ENCODE results near the gene DNM3. TPM values are rescaled to one million over a fixed set of nuclear protein-coding genes. Genes with fewer than 3 reads are reported as not detected.
A peak's percentile ranks its signal among the peaks of the same experiment; 100 is the strongest.

Gene DNM3
- total RNA-seq, 1 donor from 2014 or later, result 8.2 TPM

DNA sequence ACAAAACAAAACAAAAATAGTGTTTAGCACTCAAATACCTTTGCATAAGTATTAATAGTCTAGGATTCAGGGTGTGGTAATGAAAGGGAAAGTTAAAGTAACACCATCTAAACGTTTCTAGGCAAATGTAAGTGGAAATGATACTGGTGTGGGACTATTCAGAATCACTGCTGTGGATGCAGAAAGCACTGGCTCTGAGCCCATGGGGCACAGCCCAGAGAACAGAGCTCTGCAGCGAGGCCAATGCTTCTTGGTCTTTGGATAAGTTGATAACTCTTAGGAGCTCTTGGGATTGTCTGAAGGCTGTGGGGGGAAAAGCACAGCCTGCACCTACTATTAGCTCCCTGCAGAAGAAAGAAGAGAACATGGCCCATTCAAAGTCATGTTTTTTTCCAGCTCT lies 21.4 kb upstream of the DNM3 start:
- DNase-seq, result no peak

DNA sequence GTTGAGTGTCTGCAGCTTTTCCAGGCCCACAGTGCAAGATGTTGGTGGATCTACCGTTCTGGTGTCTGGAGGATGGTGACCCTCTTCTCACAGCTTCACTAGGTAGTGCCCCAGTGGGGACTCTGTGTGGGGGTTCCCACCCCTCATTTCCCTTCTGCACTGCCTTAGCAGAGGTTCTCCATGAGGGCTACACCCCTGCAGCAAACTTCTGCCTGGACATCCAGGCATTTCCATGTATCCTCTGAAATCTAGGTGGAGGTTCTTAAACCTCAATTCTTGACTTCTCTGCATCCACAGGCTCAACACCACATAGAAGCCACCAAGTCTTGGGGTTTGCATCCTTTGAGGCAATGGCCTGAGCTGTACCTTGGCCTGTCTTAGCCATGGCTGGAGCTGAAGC lies 14.3 kb upstream of the DNM3 start:
- no peak for DNase-seq

DNA sequence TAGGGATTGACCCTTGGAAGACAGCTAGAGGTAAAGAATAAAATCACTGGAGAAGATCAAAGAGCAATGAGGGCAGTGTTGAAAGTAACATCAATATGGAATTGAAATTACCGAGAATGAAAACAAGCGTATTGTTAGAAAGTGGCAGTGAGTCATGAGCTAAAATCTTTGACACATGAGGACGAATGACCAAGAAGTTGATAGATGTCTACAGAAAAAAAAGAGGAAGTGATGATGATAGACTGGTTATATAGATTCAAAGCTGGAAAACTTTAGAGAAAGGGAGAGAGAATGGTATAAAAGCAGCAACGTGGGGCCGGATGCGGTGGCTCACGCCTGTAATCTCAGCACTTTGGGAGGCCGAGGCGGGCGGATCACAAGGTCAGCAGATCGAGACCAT lies 12.5 kb upstream of the DNM3 start:
- no peak for DNase-seq

DNA sequence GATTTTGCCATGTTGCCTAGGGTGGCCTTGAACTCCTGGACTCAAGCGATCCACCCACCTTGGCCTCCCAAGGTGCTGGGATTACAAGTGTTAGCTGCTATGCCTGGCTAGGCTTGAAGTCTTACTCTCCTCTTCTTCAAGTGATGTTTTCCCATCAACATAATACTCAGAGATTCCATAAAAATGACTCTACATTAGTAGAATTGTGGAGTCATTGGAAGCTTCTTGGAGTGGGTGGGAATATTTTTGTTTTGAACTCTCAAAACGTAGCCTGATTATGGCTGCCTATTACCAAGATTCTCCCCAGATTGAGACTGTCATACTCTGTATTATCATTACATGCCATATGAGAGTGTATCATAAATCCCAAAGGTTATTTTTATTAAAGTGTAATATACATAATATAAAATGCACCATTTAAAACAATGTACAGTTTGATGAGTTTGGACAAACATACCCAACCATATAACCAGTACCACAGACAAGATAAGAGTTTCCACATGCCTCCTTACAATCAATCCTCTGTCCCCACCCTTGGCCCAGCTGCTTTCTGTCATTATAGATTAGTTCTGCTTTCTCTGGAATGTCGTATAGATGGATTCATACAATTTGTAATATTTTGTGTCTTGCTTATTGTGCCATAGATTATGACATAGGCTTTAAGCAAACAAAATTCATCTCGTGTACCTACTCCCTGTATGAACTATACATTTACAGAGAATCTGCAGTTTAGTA lies 8.0 kb upstream of the DNM3 start:
- DNase-seq, result no peak

DNA sequence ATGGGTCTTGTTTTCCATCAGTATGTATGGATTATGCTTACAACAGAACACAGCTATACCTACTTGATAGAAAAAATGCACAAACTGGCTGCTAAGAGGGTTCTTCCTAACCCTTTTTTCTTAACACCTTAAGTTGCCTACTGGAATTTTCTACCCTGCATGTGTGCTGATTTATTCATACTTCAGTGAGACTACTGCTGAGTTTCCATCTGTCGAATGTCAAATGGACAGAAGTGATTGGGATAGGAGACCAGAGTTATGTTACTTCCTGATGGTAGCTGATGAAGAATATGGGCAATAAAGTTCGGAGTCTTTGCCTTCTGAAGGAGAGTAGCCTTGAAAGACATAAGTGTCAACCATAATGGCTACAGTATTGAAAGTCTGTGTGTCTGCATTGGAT lies 6.5 kb upstream of the DNM3 start:
- DNase-seq, result no peak

DNA sequence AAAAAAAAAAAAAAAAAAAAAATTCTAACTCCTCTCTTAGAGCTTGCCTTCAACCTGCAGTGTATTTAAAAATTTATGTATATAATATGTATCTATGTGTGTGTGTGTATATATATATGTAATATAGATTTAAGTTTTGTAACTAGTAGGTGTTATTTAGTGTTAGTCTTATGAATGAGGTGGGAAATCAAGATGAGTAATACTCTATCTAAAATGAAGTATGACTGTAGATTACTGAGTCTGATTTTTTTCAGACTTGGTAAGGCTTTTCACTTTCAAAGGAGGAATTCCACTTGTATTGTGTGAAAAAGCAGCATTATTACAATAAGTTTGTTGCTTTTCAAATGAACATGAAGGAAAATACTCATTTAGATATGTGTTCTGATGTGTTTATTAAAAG lies 5.4 kb upstream of the DNM3 start:
- DNase-seq, result no peak

DNA sequence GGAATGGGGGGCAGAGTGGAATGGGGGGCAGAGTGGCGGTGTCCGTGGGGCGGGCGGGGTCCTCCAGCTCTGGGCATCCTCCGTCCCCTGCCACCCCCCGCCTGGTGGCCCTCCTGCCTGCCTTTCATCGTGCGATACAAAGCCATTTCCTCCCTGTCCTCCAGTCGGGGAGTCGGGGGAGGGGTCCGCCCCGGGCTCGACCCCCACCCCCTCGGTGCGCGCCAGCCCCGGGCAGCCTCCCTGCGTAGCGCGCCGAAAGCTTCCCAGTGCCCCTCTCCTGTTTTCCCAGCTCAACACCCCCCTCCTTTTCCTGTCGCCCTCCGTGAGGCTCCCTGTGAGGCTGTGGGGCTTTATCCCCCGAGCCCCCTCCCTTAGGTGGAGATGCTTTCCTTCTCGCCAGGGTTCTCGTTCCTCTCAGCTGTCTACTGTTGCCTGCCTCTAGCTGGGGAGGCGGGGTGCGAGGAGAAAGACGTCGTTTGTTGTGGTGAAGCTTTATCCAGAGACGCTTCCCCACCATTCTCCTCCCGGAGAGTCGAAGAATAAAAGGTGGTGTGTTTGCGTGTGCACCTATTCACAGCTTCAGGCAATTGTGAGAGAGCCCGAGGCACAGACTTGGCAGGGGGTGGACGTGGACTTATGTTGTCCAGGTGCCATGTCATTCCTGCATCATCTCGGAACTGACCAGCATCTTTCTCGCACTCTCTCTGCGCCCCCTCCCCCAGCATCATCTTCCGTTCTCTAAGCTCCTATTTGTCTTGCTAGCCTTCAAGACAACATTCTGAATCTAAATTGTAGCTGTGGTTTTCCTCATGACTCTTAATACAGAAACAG lies 848 bp downstream of the DNM3 start:
- DNase-seq, result no peak

DNA sequence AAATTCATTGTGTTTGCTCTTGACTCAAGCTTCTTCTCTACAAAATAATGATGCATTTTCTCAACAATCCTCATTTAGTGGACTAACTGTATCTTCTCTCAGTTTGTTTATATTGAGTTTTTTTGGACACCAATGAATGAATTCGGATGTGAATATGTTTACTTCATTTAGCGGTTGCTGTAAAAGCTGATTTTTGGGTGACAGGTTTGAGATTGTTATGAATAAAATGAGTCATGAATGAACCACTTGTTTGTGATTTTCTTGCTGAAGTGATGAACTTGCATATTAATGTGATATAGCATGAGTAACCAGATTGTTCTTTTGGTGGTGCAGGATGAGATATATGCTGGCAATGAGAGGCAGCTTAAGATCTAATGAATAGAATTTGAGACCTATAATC lies 3.1 kb downstream of the DNM3 start:
- no peak for DNase-seq

DNA sequence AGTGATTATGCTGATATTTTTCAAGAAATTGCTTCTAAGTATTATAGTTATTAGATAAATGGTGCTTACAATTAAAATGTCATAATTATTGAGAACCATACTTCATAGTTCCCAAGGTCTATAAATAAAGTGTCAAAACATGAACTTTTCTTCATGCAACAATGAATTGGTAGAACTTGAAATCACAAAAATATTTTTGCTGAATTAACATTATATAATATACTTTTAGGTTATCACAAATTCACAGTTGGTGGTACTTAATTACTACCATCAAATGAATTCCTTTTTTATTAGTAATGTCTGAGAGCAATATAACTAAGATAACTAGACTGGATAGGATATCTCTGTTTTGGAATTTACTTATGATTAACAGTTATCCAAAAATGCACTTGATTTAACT lies 4.7 kb downstream of the DNM3 start:
- DNase-seq, result no peak

DNA sequence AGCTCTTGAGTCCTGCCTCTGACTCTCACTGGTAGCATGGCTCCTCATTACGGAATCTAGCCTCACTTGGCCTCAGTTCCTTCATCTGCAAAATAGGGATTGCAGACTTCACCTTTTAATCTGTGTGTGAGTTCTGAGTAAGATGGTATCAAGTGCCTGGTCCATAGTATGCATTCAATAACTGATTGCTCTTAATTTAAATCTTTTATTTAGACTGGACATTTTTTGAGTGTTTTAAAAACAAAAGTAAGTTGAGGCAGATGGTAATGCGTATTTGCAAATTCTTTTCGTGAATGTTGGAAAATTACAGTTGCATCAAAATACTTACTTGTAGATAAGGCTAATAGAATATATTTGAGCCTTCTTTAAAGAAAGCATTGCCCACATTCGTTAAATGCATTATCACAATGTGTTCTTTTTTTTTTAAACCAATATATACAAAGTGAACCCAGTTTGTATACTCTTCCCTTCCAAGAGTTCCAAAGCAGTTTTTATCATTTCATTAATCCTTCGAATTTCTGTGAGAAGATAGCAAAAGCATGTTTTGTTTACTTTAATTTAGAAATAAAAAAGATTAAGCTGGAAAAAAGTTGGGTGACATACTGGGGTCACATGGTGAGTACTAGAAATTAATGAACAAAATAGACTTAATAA lies 8.1 kb downstream of the DNM3 start:
- DNase-seq, result no peak

DNA sequence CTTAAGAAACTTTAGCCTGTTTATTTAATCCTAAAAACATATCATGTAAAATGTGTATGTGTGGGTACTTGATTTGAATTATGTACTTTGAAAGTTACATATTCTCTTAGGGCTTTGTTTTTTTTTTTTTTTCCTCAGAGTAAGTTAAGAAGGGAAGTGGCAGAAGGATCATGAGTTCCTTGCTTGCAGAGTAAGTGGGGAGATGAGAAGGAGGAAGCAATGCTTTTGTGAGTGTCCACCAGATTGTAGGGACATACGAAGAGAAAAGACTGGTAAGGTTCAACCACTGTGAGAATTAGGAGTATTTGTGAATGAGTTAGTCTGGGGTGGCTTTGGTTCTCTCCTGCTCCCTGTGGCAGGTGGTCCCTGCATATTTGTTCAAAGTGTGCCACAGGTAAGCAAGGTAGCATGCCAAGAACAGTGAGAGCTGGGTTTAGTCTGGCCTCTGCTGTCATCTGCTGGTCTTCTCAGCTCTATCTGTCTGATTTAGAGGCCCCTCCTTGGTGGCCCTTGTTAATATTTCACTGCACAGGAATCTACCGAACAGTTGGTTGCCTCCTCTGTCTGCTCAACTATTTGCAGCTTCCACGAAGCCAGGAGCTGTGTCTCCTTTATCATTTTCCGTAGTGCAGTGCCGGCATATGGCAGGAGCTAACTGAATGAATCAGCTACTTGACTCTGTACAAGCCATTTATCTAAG lies 9.5 kb downstream of the DNM3 start:
- DNase-seq, result no peak

DNA sequence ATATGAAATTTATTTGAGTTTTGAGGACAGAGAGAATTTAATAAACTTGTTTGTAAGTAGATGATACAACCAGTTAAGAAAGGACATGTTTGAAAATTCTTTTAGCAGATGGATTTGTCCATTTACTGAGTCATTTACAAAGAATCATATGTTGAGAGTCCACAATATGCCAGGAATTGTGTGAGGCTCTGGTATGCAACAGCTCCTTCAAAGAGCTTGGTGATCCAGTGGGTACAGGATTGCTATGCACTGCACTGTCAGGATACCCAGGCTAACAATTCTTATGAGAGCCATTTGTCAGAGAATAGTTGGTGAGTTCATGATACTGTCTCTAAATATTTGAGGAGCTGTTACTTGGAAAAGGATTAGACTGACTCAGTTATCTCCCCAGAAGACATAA lies 11.0 kb downstream of the DNM3 start:
- no peak for DNase-seq

DNA sequence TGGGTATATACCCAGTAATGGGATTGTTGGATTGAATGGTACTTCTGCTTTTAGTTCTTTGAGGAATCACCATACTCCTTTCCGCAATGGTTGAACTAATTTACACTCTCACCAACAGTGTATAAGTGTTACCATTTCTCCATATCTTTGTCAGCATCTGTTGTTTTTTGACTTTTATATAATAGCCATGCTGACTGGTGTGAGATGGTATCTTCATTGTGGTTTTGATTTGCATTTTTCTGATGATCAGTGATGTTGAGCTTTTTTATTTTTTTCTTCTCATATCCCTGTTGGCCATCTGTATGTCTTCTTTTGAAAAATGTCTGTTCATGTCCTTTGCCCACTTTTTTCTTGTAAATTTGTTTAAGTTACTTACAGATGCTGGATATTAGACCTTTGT lies 14.1 kb downstream of the DNM3 start:
- no peak for DNase-seq

DNA sequence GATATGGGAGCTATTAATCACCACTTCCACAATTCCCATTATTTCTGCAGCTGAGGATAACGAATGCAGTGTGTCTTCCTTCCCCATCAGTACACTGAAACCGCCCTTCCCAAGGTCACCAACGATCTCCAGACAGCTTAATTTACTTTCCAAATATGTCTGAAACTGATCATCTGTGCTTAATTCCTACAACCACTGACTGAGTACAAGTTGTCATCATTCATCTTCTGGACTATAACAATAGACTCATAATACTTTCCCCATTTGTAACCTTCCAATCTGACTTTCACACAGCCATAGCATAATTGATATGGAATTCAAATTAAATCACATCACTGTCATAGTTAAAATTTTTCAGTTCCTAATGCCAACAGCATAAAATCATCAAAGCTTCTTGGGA lies 17.4 kb downstream of the DNM3 start:
- no peak for DNase-seq

DNA sequence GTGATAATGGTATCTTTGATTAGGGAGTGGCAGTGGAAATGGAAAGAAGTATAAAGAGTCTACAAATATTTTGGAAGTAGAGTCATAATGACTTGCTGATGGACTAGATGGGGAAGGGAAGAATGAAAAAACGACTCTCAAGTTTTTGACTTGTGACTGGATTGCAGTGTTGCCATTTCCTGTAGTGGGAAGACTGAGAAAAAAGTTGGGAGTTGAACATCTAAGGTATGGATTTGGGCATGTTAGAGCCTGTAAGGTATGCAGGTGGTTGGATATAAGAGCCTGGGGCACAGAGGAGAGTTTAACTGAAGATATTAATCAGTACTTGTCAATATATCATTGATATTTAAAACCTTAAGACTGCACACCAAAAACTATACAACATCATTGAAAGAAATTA lies 19.4 kb downstream of the DNM3 start:
- DNase-seq, result no peak

DNA sequence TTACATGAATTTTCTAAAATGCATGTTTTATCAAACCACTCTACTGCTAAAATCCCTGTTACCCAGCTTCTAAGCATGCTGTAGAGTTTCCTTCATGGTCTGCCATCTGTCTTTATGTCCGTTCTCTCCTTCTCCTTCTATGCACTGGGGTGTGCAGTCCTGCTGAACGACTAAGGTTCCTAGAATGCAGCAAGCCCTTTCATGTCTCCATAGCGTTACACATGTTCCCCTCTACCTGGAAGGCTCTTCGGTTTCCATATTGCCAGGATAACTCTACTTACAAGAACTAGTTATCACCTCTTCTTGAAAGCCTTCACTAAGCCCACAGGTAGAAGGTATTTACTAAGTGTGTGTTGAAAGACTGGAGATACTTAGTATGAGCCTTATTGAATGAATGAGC lies 22.2 kb downstream of the DNM3 start:
- DNase-seq, result no peak

DNA sequence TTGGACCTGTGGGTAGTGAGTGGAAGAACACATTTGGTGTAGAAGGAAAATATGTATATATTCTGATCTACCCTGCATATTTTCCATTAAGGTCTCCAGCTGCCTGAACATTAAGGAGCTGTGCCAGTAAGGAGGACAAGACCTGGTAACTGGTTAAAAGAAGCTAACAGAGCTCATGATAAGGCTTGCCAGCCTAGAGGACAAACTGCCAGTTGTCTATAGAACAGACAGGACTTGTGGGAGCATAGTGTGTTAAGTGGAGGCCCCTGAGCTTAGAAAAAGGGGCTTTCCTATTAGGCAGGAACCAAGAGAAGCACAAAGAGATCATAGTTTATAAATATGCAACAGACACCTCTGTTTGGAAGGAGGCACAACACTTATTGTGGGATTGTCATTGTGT lies 23.0 kb downstream of the DNM3 start:
- no peak for DNase-seq

DNA sequence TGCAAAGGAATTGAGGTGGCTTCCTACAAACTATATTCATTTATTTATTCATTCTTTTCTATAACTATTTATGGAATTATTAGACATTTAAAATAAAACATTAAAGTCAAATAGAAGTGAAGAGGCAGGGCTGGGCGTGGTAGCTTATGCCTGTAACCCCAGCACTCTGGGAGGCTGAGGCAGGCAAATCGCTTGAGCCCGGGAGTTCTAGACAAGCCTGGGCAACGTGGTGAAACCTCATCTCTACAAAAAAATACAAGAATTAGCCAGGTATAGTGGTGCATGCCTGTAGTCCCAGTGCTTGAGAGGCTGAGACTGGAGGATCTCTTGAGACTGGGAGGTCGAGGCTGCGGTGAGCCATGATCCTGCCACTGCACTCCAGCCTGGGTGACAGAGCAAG lies 23.8 kb downstream of the DNM3 start:
- DNase-seq, result no peak

DNA sequence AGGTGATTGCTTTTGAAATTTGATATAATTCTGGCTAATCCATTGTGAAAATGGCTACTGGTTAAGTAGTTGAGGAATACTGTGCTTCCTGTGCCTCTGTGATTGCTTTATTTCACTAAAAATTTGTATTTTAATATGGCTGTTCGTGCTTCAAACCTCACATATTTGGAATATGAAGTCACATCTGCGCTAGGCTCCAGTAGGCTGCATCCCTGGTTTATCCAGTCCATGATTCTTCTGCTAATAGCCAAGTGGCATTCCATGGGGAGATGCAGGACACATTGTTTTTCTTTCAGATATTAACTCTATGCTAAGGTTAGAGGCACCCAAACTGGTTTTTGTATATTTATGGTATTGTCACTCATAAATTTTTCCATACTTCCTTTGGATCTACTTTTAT lies 25.9 kb downstream of the DNM3 start:
- no peak for DNase-seq

DNA sequence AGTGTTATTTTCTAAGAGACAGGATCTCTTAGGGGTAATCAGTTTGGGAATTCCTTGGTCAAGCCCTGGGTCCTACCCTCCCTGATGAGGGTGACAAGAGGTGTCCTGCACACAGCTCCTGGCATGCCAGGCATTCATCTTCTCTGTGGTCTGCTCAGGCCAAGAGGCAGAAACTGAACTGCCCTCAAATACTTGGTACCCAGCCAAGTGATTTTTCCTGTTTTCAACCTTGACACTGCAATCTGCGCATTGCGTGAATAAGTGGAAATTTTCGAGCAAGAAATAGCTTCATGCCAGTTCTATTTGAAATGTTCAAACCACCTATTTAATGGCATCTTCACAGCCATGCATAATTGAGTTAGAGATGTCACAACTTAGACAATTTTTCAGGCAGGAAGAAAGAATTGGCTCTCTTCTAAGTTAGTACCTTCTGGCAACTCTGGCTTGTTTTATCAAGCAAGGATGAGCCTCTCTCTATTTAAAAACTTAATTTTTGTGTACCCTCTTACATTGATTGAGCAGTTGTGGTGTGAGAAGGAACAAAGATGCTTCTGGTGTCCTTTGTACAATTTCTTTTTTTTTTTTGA lies 27.0 kb downstream of the DNM3 start:
- DNase-seq, result peak; percentile 63

DNA sequence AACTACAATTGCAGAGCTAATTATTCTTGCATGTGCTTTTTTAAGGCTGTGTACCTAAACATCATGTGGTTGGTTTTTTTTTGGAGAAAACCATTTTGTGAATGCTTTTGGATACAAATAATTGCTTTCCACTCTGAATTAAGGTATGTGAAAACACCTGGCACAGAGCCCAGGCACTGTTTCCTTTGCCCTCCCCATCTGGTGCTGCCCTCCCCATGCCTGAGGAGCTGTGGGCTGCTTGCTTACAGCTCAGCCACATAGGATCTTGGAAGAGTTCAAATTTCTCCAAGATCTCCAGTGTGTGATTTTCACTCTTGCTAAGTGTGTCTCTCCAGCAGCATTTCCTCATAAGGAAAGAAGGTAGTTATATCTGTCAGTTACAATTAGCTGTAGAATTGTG lies 27.8 kb downstream of the DNM3 start:
- peak; percentile 44 for DNase-seq

DNA sequence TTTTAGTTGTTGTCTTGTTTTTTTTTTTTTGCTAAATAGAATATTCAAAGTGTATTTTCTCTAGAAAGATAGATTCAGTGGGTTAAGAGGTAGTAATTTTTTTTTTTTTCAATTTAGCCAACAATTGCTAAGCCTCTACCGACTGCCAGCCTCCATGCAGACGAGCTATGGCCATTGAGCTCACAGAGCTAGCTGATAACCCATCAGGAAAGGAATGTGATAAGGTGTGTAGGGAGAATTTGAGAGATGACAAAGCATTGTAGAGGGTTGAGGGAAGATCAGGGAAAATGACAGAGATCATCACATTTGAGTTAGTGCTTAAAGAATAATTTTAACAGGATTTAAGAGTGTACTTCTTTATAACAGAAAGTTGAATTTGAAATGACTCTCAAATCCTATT lies 30.6 kb downstream of the DNM3 start:
- DNase-seq, result no peak

DNA sequence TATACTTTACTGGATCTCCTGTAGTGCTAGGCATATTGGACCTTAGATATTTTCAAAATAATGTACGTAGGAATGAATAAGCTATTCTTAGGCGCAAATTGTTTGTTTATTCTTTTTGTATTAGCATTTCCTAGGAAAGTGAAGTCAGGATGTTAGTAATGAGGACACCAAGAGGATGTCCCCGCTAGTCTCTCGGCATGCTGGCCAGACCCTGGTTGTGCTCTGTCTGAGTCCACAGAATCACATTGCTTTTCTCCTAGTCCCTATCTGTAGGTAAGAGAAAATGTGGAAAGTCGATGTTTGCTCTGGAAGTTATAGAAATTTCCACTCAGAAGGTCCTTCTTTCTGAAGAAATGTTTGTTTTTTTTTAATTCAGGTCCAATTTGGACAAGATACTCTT lies 31.1 kb downstream of the DNM3 start:
- DNase-seq, result no peak

All from dermis blood vessel endothelial cell (primary cell).